A549 treated with dexamethasone at 1 μM for 4 hours (cell line): ENCODE data around the gene CHAF1B. TPM values are rescaled to one million over a fixed set of nuclear protein-coding genes. Genes with fewer than 3 reads are reported as not detected.

ENCODE experiments used
- total RNA-seq: library from RNA; stranded (reverse); fragments of 200-300 nt; extraction: Qiagen RNA extraction; gene quantifications from 5 replicates; pipeline ENCODE4 v1.2.3, GENCODE V29; 2022

The CHAF1B gene
- 11.8 to 13.4 TPM (median 12.5 TPM) in 5 replicates for total RNA-seq

DNA sequence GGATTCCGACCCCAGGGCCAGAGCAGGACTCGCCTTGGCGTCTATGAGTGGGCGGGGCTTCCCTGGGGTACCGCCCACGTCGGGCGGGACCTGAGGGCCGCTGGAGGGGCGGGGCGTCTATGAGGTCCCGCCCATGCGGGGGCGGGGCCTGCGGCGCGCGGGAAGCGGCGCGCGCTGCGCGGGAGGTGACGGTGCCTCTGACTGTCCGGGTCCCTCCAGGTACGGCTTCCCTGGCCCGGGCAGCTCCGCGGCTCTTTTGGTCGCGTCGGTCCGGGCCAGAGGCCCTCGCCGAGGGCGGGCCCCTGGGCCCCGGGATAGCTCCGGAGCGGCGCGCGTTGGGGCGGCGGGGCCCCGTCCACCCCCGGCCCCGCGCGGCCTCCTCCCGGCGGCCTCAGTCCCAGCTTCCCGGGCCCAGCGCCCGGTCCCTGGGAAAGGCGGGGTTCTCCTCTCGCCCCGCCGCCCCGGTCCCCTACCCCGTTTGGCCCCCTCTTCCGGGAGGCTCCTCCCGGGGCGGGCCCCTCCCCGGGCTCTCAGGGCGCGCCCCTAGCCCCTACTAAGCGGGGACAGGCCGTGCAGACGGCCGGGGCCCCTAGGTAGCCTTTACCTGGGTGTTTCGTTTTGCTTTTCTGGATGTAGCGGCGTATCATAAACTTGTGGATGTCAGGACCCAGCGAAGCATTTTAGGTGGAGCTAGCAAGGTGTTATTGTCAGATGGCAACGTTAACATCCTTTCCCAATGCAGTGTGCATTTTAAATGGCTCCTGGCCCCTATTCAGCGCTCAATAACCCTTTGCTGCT is at the start of gene CHAF1B:
Gene CHAF1B, plus strand, starts transcription at position 160 of the 798 bp plus-strand sequence. CDS start 745 bp downstream, outside the sequence.

Other genes starting within 250 kb of the CHAF1B start
- 3.1 to 5.0 TPM (median 3.6 TPM) in 5 replicates for gene DOP1B, start 228.6 kb upstream of the CHAF1B start, total RNA-seq
- 5.8 to 8.4 TPM (median 6.9 TPM) in 5 replicates for gene MORC3, start 65.2 kb upstream of the CHAF1B start, total RNA-seq
- 0.07 TPM in 1 of 5 replicates, not detected in the others for gene CLDN14, start 94.7 kb downstream of the CHAF1B start, total RNA-seq